ENCODE results near the gene NSMCE1.
"Not testable (repeated sequence)": the region's sequence is repeated elsewhere in the genome, so short reads cannot be mapped to it uniquely, and the experiment has no call there.

NSMCE1 gene

DNA sequence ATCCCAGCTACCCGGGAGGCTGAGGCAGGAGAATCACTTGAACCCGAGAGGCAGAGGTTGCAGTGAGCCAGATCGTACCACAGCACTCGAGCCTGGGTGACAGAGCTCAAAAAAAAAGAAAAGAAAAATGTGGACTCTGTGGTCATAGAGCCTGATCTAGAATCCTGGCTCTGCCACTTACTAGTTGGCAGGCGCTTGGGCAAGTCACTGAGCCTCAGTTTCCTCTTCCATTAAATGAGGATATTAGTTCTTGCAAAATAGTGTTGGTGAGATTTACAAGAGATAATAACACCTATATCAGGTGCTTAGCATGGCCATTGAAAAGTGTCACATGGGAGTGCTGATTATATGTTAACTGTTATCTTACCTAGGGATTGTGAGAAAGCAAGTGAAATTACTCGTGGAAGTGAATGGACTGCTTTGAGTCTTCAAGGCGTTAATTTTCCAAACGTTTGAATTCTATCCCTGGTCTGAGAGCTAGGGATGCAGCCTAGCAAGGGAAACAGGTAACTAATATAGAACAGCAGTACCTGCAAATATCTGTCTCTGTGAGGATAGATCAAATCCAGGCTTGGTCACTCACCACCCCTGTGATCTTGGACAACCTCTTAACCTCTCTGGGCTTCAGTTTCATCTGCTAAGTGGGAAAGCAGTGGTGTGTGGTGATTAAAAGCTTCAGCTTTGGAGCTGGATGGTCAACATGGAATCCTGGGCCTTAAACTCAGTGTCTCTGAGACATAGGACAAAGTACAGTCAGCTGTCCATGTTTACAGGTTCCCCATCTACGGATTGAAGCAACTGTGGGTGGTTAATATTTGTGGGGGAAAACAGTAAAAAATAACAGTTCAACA, 953 bp upstream of the NSMCE1 start:
- DNase-seq (ENCODE audit: low read depth), result no peak

GRCh38 chr16:27267037-27267677, 1.4 kb downstream of the NSMCE1 start:
- no peak for DNase-seq (ENCODE audit: low read depth)

GRCh38 chr16:27265982-27266381, 2.6 kb downstream of the NSMCE1 start:
- no peak for DNase-seq (ENCODE audit: low read depth)

GRCh38 chr16:27264151-27264550, 4.4 kb downstream of the NSMCE1 start:
- no peak for DNase-seq (ENCODE audit: low read depth)

DNA sequence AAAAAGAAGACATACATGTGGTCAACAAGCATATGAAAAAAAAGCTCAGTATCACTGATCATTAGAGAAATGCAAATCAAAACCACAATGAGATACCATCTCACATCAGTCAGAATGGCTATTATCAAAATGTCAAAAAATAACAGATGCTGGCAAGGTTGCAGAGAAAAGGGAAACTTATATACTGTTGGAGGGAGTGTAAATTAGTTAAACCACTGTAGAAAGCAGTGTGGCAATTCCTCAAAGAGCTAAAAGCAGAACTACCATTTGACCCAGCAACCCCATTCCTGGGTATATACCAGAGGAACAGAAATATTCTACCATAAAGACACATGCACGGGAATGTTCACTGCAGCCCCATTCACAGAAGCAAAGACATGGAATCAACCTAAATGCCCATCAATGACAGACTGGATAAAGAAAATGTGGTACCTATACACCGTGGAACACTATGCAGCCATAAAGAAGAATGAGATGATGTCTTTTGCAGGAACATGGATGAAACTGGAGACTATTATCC, 5.6 kb downstream of the NSMCE1 start:
- DNase-seq (ENCODE audit: low read depth), result not testable (repeated sequence)

GRCh38 chr16:27259710-27260109, 8.9 kb downstream of the NSMCE1 start:
- no peak for DNase-seq (ENCODE audit: low read depth)

DNA sequence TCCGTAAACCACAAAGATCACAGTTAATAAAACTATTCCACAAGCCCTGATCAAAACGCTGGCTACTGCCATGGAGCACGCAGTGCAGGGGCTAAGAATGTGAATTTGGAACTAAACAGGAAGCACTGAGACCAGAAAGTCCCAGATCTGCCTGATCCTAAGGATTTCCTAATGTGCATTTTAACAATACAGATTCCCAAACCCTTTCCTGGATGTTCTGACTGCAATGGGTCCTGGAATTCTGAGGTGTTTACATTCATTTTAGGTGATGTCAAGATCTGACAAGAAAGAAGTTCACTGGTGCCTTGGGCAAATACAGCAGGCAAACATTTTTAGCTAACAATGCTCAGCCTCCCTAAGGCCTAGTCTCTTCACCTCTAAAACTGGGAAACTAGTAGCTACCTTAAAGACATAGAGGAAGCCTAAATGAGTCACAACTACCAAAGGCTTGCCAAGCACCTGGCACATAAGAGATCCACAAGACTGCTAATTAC, 10.3 kb downstream of the NSMCE1 start:
- no peak for DNase-seq (ENCODE audit: low read depth)

DNA sequence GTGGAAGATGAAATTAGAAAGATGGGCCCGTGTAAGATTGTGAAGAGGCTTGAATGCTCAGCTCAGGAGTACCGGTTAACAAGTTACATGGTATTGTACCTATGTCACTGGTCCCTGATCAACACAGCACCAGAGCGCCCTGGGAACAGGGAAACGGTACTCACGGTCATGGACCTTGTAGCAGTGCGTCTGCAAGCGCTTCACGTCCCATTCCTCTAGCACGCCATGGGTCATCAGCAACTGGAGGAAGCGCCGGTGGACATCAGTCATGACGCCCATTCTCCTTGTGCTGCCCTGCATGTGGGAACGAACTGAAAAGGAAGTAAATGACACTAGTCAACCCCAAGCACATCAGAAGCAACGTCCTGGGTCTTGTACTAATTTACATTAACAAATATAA, 11.3 kb downstream of the NSMCE1 start:
- DNase-seq (ENCODE audit: low read depth), result no peak

DNA sequence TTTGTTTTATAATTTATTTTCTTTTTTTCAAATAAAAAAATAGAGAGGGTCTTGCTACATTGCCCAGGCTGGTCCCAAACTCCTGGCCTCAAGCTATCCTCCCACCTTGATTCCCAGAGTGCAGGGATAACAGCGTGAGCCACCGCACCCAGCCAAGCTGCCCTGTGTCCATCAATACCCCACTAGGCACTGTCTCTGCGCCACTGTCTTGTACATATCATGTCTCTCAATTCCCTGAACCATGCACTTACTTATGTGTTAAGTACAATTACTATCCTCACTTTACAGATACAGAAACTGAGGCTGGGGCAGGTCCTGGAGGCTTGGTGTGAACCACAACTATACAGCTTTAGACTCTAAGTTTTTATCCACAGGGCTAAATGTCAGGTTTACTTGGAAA, 11.7 kb downstream of the NSMCE1 start:
- no peak for DNase-seq (ENCODE audit: low read depth)

- no peak for DNase-seq (ENCODE audit: low read depth)
Observed at GRCh38 chr16:27254262-27254811, 14.2 kb downstream of the NSMCE1 start.

DNA sequence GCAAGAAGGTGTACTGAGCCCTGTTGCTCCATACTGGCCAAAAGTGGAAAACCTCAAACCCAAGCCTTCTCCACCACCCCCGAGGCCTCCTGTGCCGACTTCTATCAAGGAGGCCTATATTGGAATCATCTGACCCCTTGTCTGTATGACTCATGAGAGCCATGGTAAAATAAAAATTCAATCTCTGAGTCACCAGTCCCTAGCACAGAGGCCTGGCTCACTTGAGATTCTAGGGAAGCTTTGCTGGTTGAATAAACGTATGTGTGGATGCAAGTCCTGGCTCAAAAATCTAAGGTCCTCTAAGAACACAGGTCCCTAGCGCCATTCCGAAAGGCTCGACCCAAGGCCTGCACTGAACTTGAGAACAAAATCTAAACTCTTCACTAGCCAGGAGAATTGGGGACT, 15.0 kb downstream of the NSMCE1 start:
- peak; percentile 76 for DNase-seq (ENCODE audit: low read depth)

DNA sequence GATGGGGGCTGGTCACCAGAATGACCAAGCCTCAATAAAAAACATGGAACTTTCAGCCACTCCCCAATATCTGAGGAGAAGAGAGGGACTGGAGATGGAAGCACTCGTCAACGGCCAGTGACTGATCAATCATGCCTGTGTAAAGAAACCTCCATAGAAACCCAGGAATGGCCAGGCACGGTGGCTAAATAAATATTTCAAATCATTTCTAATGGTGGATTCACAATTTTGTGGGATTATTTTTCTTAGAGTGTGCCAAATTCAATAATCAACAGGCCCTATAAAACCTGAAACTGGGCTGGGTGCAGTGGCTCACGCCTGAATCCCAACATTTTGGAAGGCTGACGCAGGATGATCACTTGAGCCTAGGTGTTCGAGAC, 16.4 kb downstream of the NSMCE1 start:
- no peak for DNase-seq (ENCODE audit: low read depth)

- no peak for DNase-seq (ENCODE audit: low read depth)
Observed at GRCh38 chr16:27251541-27252205, 16.9 kb downstream of the NSMCE1 start.

GRCh38 chr16:27248886-27249285, 19.7 kb downstream of the NSMCE1 start:
- not testable (repeated sequence) for DNase-seq (ENCODE audit: low read depth)

DNA sequence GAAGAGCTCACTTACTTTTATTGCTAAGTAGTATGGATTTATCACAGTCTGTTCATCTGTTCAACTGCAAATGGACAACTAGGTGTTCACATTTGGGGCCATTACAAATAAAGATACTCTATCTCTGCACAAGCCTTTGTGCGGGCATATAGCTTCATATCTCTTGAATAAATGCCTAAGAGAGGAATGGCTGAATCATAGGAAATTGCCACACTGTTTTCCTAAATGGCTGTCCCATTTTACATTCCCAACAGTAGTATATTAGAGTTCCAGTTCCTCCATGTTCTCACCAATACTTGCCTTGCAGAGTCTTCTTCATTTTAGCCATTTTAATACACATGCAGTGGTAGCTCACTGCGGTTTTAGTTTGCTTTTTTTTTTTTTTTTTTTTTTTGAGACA, 20.5 kb downstream of the NSMCE1 start:
- DNase-seq (ENCODE audit: low read depth), result no peak

DNA sequence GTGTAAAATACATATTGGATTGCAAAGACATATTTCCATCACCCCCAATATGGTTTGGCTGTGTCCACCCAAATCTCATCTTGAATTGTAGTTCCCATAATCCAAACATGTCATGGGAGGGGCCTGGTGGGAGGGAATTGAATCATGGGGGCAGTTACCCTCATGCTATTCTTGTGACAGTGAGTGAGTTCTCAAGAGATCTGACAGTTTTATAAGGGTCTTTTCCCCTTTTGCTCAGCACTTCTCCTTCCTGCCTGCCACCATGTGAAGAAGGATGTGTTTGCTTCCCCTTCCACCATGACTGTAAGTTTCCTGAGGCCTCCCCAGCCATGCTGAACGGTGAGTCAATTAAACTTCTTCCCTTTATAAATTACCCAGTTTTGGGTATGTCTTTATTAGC, 21.5 kb downstream of the NSMCE1 start:
- not testable (repeated sequence) for DNase-seq (ENCODE audit: low read depth)

DNA sequence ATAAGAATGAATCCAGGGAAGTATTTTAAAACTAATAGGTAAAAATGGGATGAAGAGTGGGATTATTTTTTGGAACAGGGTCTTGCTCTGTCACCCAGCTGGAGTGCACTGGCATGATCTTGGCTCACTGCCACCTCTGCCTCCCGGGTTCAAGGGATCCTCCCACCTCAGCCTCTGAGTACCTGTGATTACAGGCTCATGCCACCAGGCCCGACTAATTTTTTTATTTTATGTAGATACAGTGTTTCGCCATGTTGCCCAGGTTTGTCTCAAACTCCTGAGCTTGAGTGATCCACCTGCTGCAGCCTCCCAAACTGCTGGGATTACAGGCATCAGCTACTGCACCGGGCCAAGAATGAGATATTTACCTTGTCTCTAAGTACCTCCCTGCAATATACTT, 22.1 kb downstream of the NSMCE1 start:
- DNase-seq (ENCODE audit: low read depth), result no peak

DNA sequence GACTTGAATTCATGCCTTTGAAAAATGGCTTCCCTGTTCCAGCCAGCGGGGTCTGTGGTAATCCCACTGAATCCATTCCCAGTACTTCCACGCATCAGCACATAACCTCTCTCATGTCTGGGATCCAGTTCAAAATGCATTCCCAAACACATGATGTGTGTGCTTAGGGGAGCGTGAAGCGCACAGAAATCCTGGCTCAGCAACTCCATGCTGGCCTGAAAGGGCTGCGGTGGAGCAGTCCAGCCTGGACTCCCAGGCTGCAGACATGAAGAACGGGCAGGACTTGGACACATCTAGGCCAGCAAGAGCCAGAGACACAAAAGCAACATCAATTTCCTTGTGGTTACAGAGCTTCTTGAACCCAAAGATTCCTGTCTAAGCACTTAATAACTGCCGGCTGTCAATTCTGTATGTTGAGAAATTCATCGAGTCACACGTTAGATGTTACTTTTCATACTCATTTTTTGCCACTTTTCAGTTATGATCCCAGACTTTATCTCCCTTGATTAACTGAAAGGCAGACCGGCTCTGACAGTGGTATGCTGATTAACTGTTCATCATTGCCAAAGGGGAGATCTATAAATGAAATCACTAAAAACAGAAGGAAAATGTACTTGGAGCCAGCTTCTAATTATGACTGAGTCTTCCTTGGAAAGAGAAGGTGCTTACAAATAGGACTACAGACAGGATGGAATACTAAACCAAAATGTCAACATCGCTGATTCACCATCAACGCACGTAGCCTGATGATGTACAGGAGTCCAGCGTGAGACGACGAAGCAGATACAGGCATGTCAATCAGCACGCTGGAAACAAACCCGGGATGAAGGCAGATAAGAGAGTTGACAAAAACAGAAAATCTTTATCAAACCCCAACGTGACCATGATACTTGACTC, 23.0 kb downstream of the NSMCE1 start:
- peak; percentile 81 for DNase-seq (ENCODE audit: low read depth)

GRCh38 chr16:27244363-27244755, 24.2 kb downstream of the NSMCE1 start:
- no peak for DNase-seq (ENCODE audit: low read depth)

DNA sequence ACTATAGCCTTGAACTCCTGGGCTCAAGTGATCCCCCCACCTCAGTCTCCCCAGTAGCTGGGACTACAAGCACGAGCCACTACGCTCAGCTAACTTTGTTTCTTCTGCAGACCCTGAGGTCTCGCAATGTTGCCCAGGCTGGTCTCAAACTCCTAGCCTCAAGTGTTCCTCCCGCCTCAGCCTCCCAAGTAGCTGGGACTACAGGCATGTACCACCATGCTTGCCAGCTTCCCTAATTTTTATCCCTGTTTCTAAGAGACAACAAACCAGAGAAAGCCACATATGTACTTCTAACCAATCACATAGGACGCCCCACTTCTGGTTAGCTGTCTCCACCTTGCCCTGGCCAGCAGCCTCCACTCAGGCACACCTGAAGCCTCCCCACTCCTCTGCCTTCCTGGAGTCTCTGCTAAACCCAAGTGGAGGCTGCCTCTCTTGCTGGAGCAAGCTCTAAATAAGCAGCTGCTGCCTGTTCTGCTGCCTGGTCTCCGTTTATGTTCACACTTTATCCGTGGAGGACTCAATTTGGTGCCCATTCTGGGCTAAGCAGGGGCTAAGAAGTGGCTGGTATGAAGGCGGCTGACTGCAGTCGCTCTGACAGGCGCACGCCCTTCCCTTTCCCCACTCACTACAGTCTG, 24.7 kb downstream of the NSMCE1 start:
- DNase-seq (ENCODE audit: low read depth), result no peak
